HL-60/S4 treated with phorbol 12-myristate 13-acetate at 8.2 ng/mL for 4 days and 3 days (cell line): ENCODE results near the gene EML6.
"Not testable (repeated sequence)": the region's sequence is repeated elsewhere in the genome, so short reads cannot be mapped to it uniquely, and the experiment has no call there.

ENCODE experiments used
- in situ Hi-C: fragments of 300-500 bp; cut with MboI; formaldehyde crosslinking; loops from 2 replicates; pipeline ENCODE4 v1.15.0; 2022; ENCODE audit warnings: low sequenced_read_pairs

The EML6 gene

DNA sequence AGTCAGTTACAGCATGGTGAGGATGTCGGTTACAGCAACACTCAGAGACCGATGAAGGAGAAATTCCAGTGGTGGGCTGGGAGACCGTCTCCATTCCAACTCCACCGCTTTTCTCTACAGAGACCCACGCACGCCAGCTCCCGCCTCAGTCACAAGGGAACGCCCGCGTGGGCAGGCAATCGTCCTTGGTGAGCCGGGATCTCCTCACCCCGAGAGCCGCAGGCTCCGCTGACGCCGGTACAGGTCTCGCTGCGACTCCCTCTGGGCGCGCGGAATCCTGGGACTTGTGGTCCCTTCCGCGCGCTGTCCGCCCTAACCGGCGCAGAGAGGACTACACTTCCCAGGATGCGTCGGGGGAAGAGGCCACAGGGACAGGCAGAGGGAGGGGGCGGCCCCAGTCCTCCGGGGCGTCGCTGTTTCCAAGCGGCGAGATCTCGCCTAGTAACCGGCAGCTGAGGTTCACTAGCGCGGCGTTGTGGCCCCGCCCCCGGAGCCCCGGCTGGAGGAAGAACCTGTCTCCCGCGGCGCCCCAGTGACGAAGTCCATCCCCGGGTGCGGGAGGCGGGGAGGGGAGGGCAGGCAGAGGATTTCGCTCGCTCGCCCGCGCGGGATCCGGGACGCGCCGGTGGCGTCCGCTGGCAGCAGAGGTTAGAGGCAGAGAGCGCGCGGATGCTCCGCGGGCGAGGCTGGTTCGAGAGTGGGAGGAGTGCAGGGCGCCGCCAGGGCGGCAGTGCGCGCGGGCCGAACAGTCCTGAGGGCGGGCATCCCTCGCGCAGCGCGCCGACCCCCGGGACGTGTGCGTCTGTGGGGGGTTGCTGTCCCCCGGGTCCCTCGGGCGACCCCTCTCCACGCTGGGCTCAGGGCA lies at the start of gene EML6:
Gene EML6 (plus strand): TSS at position 532 of the 865 bp plus-strand sequence. CDS start 1,400 bp downstream, outside the sequence.
- in situ Hi-C loops, result no loop called here

DNA sequence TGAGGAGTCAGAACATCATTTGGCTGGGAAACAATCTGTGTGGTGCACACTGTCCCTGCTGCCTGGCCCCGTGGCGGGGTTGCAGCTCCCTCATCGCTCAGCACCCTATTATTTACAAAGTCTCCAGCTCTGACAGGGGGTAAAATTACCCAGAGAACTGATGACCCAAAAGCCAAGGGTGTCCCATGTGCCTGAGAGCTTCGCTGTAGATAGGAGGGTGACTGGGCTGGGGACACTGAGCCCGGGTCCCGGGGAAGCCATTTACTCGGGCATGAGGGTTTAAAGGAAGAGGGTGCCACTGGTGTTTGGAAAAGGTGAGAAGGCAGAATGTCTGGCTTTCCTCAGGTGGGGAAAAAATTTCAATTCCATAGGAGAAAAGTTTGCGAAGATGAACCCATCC lies 48.2 kb upstream of the EML6 start:
- in situ Hi-C loops, result no loop called here

DNA sequence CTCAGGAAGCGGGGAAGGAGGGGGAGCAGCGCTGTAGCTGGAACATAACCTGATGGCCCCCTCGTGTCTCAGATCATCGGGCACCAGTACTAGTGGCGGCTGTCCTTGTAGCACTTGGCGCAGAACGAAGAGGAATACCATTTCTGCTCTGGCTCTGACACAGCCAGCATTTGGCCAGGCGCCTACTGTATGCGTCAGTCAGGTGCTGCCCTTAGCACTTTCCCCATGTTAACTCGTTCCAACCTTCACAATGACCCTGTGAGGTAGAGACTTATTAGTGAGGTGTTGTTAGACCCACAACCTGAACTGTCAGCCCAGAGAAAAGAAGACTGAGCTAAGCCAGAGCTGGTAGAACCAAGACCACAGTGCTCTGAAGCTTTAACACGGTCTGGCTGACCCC lies 47.7 kb upstream of the EML6 start:
- in situ Hi-C loops, result no loop called here

DNA sequence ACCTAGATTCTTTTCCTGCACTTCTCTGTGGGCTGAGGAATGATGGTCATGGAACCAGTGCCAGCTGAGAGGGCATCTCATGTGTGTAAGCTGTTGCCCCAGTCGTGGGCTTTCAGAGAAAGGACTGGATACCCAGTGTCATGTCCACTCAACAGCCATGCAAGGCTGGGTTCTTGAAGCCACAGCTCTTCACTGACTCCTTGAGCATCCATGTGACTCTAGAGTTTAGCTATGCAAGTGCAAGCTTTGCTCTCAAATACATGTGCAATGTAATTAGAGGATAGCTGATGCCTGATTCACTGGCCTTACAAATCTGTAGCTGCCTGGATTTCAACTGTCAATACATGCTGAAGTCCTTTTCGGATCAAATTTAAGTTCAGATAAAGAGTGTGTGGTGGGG lies 46.8 kb upstream of the EML6 start:
- in situ Hi-C loops, result no loop called here

DNA sequence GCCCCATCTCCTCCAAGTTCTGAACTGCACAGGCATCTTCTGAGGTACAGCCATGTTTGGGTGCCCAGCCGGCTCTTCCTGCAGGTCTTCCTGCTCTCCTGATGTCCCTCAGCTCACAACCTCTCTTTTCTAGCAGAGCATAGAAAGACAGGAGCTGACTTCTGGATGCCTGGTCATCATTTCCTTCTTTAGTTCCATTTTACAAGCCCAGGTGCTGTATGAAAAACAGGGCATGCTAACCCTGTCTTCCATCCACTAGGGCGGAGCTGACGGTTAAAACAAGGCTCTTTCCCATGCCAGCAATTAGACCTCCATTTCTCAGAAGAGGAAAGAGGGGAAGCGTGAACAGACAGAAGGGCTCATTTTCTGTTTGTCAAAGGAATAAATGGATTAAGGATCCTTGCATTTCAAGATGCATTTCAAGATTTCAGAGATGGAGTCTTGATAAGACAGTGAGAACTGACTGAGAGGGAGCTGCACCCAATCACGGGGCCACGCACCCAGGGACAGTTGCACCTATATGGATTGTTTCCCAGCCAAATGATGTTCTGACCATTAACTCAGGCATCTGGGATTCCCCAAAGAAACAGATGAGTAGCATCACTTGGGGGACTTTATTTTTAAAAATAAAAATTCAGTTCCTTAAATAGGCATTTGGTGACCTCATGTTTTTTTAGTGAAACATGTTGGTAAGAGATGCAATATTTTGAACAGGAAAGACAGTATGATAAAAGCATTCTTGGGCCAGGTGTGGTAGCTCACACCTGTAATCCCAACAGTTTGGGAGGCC lies 45.8 kb upstream of the EML6 start:
- in situ Hi-C loops, result no loop called here

DNA sequence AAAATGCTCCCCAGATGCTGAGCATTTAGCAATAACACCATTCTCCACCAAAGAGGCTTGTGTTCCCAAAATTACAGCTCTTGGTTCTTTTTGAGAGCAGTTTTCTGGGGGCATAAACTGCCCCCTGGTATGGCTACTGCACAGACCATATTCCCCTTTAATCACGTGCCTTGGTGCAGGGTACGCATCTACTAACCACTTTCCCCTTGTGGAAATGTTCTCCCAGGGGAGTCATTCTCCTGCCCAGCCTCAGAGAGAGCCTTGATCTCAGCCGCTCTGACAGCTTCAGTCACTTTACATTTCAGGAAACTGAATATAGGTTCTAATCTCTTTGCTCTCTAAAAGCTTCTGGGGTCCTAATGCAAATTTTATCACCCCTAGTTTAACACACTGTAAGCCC lies 44.7 kb upstream of the EML6 start:
- in situ Hi-C loops, result no loop called here

DNA sequence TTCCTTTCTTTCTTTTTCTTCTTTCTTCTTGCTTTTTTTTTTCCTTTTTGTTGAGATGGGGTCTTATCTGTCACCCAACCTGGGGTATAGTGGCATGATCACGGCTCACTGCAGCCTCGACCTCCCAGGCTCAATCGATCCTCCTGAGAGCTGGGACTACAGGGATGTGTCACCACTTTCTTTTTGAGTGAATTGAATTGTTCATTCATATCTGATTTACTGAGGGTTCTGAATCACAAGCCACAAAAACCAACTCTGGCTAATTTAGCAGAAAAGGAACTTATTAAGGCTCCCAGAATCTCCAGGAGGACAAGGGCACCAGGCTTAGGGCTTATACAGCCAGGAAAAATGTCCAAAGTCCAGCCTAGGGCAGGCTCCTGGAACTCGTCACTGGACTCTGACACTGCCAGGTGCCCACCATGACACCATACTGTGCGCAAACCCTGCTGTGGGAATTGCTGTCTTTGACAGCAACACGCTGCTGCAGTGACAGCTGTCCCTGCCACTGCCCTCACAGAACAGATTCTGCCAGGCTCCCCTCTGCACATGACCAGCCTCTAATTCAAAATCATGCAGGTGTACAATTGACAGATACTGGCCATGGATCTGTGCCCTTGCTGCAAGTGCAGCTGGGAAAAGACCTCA lies 42.9 kb upstream of the EML6 start:
- in situ Hi-C loops, result no loop called here

DNA sequence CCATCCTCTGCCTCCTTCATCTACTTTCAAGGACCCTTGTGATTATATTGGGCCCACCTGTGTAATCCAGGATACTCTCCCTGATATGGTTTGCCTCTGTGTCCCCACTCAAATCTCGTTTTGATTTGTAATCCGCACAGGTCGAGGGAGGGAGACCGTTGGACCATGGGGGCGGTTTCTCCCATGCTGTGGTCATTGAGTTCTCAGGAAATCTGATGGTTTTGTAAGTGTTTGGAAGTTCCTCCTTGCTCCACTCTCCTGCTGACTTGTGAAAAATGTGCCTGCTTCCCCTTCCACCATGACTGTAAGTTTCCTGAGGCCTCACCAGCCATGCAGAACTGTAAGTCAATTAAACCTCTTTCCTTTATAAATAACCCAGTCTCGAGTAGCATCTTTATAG lies 42.0 kb upstream of the EML6 start:
- in situ Hi-C loops, result no loop called here

DNA sequence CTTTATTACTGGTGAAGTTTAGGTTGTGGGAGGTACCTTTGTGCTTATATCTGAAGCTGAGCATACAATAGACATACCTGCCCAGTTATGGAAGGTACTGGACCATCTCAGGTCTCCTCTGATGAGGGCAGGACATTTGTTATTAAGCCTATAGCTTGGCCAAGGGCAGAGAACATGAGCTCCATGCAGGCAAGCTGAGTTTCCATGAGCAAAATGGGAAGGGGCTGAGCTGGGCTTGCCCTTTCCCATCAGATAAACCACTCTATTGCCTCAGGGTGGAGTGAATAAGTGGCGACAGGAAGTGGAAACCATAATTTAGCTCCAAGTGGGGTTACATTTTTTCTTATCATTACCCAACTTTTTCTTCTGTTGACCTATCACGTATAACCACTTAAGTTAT lies 39.9 kb upstream of the EML6 start:
- in situ Hi-C loops, result no loop called here

DNA sequence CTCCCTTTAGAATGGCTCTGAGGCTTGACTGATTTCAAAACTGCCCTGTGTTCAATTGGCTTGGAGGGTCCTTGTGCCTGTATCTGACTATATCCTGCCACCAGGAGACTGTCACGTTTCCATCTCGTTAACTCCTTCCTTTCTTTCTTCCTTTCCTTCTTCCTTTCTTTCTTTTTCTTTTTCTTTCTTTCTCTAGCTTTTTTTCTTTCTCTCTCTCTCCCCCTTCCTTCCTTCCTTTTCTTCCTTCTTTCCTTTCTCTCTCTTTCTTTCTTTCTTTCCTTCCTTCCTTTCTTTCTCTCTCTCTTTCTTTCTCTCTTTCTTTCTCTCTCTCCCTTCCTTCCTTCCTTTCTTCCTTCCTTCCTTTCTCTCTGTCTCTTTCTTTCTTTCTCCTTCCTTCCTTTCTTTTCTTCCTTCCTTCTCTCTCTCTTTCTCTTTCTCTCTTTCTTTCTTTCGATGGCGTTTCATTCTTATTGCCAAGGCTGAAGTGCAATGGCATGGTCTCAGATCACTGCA lies 38.1 kb upstream of the EML6 start:
- in situ Hi-C loops, result no loop called here

DNA sequence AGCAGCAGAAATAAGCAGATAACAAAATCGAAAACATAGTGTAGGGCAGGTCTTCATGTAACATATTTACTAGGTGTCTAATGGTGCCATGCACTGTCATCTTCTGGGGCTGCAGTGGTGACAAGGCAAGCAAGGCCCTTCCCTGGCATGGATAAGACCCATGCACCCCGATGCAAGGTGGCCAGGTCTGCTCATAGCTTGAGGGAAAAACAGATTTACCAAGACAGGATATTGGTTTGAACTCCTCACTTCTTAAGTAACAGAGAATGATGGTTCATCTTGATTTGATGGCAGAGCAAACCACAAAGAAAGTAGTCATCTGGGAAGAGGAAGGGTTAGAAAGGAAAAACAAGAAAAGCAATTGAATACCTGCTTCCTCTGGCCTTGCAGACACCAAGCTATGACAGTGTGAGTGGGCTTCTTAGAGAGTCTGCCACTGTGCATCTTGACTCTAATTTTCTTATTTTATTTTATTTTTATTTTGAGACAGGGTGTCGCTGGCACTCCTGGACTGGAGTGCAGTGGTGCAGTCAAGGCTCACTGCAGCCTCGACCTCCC lies 35.8 kb upstream of the EML6 start:
- in situ Hi-C loops, result no loop called here

DNA sequence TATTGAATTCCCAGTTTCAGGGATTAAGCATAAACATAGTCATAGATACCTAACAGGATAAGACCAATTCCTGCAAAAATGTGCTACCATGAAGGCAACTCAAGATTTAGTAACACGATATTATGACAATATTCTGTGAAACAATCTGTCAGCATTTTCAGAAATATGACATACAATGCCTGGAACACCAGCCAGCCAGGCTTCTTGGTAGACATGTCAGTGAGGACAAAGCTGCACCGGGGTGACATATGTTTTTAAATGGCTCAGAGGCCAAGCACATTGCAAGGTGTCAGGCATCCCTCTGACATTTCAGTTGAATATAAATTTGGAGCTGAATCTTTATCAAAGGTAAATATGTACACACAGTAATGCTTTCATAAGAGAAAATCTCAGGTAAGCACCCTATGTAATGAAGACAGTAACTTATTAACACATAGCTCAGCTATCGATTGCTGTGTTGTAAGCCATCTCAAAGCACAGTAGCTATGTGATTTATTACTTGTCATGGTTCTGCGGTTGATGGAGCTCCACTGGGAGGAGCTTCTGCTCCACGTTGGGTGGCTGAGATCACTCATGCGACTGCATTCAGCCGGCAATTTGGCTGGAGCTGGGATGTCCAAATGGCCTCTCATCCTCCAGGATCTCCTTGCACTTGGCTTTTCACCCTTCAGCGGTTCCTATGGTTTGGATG lies 31.9 kb upstream of the EML6 start:
- in situ Hi-C loops, result no loop called here

DNA sequence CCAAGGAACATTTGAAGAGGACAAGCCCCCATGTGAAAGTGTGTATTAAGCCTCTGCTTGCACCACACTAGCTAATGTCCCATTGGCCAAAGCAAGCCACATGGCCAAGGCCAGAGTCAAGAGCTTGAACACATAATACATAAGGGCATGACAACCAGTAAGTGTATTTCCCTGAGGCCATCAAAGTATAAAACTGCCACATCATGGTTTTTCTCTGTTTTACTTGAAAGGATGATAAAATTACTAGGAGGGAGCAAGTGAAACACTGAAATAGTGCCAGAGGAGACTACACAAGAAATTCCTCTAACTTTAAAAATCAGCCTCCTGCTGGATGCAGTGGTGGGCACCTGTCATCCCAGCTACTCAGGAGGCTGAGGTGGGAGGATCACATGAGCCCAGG lies 30.9 kb upstream of the EML6 start:
- in situ Hi-C loops, result no loop called here

DNA sequence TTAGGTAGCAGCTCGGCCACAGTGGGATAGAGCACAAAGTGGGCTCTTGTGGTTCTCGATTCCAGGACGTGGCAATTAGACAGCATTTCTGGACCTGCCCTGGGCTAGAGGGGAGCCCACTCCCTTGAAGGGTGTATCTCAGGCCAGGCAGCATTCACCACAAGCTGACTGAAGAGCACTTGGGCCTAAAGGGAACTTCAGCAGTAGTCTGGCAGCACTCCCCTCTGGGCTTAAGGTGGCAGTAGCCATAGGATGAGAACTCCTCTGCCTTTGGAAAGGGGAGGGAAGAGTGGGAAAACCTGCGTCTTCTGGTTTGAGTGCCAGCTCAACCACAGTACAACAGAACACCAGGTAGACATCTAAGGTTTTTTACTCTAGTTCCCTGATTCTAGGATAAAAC lies 28.1 kb upstream of the EML6 start:
- in situ Hi-C loops, result no loop called here

DNA sequence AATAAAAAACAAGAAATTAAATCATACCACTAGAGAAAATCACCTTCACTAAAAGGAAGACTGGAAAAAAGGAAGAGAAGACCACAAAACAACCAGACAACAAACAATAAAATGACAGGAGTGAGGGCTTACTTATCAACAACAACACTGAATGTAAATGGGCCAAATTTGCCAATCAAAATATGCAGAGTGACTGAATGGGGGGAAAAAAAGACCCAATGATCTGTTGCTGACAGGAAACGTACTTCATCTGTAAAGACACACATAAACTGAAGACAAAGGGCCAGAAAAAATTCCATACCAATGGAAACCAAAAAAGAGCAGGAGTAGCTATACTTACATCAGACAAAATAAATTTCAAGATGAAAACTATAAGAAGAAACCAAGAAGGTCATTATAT lies 25.5 kb upstream of the EML6 start:
- in situ Hi-C loops, result no loop called here

DNA sequence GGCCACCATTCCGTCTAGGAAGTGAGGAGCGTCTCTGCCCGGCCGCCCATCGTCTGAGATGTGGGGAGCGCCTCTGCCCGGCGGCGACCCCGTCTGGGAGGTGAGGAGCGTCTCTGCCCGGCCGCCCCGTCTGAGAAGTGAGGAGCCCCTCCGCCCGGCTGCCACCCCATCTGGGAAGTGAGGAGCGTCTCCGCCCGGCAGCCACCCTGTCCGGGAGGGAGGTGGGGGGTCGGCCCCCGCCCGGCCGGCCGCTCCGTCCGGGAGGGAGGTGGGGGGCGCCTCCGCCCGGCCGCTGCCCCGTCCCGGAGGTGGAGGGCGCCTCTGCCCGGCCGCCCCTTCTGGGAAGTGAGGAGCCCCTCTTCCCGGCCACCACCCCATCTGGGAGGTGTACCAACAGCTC lies 24.5 kb upstream of the EML6 start:
- in situ Hi-C loops, result not testable (repeated sequence)

DNA sequence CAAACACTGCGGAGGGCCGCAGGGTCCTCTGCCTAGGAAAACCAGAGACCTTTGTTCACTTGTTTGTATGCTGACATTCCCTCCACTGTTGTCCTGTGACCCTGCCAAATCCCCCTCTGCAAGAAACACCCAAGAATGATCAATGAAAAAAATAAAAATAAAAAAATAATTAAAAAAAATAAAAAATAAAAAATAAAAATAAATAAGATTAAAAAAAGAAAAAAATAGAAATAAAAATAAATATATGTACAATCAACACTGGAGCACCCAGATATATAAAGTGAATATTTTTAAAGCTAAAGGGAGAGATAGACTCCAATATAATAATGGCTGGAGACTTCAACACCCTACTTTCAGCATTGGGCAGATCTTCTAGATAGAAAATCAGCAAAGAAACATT lies 23.8 kb upstream of the EML6 start:
- in situ Hi-C loops, result no loop called here

DNA sequence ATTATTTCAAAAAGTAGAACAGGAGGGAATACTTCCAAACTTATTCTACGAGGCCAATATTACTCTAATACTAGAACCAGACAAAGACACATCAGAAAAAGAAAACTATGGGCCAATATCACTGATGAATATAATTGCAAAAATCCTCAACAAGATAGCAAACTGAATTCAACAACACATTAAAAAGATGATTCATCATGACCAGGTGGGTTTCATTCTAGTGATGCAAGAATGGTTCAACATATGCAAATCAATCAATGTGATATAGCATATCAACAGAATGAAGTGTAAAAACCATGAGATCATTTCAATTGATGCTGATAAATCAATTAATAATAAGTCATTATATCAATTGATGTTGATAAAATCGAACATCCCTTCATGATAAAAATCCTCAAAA lies 22.4 kb upstream of the EML6 start:
- in situ Hi-C loops, result no loop called here

DNA sequence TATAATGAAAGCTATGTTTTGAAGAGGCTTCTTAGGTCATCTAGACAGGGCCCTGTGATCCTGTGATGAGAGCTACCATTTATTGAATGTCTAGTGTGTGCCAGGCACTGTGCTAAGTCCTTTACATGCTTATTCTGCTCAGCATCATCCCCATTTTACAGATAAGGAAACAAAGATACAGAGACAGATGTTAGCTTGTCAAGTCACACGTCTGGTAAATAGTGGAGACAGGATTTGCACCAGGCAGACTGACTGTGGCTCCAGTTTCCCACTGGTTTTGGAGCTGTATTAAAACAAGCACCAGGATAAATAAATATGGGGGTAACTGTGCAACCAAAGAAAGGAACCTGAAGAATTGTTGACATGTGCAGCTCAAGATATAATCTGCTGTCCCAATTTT lies 19.2 kb upstream of the EML6 start:
- in situ Hi-C loops, result no loop called here

DNA sequence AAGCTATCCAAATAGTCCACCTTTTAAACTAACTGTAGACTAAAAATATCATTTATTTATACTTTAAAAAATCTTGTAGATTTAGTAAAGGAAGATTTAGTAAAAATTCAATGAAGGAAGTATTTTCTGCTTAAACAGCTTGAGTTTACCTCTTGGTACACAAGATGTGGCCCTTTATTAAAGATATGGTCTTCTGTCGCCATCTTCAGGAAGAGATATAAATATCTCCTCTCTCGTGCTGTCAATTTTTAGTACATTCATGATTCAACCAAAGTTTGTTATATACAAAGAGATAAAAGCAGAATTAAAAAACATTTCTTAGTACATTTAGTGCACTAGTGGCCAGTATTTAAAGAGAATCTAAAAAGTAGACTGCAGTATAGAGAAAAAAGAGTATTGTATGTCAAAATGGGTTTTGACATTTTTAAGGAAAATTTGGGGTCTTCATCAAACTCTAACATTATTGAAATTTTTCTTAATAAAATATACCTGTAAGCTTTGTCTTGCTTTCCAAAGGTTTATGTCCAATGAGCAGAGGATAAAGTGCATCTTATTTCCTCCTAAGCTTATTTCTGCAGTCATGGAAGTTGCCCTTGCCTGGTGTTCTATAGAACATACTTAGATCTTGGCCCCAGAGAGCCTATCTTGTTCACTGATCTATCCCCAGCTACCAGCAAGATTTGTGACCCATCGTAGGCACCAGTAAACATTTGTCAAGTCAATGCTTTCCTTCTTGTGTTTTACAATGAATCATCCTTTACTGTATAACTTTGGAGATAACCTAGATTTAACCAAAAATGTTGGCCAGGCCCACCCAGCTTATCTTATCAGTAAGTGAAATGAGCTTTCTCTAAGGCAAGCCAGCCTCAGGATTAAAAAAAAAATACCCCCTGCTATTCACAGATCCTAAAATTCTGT lies 18.5 kb upstream of the EML6 start:
- in situ Hi-C loops, result no loop called here
